Keratinocyte (primary cell): ENCODE data around the gene DNAH2.

Source experiments
- EZH2 ChIP-seq: IDR thresholded peaks from one replicate; pipeline ENCODE4 v1.6.1; 2012; ENCODE audit warnings: inconsistent platforms, mild to moderate bottlenecking, low read length, moderate library complexity
- TF ChIP-seq, protein P1 (sequence below), 3 experiments: IDR thresholded peaks in 1 of 3; conservative IDR thresholded peaks in 1 of 3; optimal IDR thresholded peaks in 1 of 3; 2 replicates in 2 of 3; 3 replicates in 1 of 3; pipeline versions ENCODE3 to v1.5.1; 2011; ENCODE audit warnings: low read length in 3 of 3, mild to moderate bottlenecking in 3 of 3, moderate library complexity in 2 of 3, control low read depth in 1 of 3, inconsistent platforms in 1 of 3; ENCODE audit not compliant: insufficient read depth in 2 of 3; ENCODE audit errors: extremely low read depth in 1 of 3

DNA sequence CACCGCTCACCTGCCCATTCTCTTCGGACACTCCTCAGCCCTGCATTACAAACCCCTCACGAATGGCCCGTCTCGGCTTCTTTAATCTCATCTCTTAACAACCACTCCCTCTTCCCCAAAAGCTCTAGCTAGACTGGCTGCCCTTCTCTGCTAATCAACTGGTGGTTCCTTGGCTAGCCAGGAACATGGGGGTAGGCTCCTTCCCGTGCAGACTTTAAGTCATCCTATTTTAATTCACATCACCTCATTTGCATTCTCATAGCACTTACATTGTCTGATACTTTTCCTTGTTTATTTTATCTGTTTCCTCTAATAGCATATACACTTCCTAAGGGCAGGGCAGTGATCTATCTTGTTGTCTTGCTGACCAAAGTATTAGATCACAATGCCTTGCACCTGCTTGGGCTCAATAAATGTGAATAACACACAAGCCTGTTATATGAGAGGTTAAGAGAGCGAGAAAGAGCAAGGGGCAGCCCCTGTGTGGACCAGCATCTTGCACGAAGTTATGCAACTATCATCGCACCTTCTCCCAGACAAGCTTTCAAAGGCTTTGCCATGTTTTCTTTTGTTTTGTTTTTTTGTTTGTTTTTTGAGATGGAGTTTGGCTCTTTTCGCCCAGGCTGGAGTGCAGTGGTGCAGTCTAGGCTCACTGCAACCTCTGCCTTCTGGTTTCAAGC lies 40.0 kb upstream of the DNAH2 start:
- TF ChIP-seq, protein P1, sequence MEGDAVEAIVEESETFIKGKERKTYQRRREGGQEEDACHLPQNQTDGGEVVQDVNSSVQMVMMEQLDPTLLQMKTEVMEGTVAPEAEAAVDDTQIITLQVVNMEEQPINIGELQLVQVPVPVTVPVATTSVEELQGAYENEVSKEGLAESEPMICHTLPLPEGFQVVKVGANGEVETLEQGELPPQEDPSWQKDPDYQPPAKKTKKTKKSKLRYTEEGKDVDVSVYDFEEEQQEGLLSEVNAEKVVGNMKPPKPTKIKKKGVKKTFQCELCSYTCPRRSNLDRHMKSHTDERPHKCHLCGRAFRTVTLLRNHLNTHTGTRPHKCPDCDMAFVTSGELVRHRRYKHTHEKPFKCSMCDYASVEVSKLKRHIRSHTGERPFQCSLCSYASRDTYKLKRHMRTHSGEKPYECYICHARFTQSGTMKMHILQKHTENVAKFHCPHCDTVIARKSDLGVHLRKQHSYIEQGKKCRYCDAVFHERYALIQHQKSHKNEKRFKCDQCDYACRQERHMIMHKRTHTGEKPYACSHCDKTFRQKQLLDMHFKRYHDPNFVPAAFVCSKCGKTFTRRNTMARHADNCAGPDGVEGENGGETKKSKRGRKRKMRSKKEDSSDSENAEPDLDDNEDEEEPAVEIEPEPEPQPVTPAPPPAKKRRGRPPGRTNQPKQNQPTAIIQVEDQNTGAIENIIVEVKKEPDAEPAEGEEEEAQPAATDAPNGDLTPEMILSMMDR (optimal IDR thresholded peaks at IDR 0.05 in 1 of 3, IDR thresholded peaks at IDR 0.05 in 1 of 3, conservative IDR thresholded peaks at IDR 0.05 in 1 of 3; ENCODE audit: extremely low read depth in 1 of 3, insufficient read depth in 2 of 3, low read length in 3 of 3) = no peak
- TF ChIP-seq EZH2 = no peak
